Coronary artery (tissue), 2 donors: ENCODE measurements around the gene HMGN4.
A peak's percentile ranks its signal among the peaks of the same experiment; 100 is the strongest.
"Not testable (repeated sequence)": the region's sequence is repeated elsewhere in the genome, so short reads cannot be mapped to it uniquely, and the experiment has no call there.

ENCODE experiments used
- DNase-seq: peaks from one replicate; pipeline ENCODE4 v3.0.0-alpha.2; 2017; ENCODE audit warnings: low spot score
- H3K27ac ChIP-seq, 2 donors: fragments of 200-600 bp; sonication (generic); one replicate each; pipeline ENCODE4 v1.5.1; 2016 to 2019
- H3K4me3 ChIP-seq: fragments of 200-600 bp; sonication (generic); 2 replicates; pipeline ENCODE4 v1.5.1; 2016; ENCODE audit warnings: mild to moderate bottlenecking, moderate library complexity
- TF ChIP-seq, protein P1 (sequence below): fragments of 200-600 bp; sonication (generic); IDR thresholded peaks from one replicate; pipeline ENCODE4 v1.5.1; 2019; ENCODE audit warnings: antibody characterized with exemption

HMGN4 gene

DNA sequence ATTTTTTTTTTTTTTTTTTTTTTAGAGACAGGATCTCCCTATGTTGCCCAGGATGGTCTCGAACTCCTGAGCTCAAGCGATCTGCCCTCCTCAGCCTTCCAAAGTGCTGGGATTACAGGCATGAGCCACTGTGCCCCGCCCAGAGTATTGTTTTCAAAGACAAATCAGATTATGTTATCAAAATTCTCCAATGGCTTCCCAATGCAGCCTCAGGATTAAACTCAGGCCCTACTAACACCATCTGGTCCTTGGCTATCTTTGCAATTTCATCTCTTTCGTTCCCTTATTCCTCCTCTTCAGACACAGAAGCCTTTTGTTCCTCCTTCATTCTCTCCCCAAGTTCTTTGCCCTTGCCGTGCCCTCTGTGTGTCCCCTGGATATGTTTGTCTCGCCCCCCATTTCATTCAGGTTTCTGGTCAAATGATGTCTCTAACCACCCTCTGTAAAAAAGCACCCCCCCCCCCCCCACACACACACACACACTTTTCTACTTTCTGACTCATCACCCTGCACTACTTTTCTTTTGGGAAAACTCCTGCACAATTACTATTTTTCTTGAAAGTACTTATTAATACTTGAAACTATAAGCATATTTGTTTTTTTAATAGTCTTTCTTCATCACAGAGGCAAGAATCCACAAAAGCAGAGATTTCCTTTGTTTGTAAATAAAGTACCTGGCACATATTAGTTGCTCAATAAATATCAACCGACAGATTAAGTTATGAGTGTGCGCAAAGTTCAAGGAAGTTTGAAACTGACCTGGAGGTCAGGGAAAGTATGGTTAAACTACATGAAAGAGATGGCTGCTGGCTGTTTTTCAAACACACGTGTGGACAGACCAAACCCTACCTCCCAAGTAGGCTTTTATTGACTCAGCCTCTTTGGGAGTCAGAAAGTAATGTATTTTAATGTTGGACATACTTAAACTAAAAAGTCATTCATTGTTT is 21.4 kb upstream of the HMGN4 start:
- TF ChIP-seq, protein P1, sequence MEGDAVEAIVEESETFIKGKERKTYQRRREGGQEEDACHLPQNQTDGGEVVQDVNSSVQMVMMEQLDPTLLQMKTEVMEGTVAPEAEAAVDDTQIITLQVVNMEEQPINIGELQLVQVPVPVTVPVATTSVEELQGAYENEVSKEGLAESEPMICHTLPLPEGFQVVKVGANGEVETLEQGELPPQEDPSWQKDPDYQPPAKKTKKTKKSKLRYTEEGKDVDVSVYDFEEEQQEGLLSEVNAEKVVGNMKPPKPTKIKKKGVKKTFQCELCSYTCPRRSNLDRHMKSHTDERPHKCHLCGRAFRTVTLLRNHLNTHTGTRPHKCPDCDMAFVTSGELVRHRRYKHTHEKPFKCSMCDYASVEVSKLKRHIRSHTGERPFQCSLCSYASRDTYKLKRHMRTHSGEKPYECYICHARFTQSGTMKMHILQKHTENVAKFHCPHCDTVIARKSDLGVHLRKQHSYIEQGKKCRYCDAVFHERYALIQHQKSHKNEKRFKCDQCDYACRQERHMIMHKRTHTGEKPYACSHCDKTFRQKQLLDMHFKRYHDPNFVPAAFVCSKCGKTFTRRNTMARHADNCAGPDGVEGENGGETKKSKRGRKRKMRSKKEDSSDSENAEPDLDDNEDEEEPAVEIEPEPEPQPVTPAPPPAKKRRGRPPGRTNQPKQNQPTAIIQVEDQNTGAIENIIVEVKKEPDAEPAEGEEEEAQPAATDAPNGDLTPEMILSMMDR = no peak
- no peak overlapping the region for H3K4me3 ChIP-seq
- DNase-seq = no peak
- H3K27ac ChIP-seq = no peak overlapping the region

DNA sequence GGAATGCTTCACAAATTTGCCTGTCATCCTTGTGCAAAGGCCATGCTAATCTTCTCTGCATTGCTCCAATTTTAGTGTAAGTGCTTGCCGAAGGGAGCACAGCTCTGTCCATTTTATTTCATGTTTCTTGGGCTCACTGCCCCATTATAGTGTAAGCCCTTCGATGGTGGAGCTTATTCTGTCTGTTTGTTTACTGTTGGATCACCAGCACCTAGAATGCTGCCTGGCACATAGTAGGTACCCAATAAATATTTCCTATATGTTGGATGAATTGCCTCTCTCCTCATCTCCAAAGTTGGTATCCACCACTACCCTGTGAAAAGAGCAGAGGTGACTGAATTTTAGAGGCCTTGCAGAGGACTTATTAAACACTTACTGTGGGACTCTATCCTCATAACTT is 18.8 kb upstream of the HMGN4 start:
- Histone ChIP-seq H3K27ac (no peak overlapping the region), H3K4me3 (no peak overlapping the region)
- TF ChIP-seq, protein P1 = no peak
- DNase-seq = no peak

DNA sequence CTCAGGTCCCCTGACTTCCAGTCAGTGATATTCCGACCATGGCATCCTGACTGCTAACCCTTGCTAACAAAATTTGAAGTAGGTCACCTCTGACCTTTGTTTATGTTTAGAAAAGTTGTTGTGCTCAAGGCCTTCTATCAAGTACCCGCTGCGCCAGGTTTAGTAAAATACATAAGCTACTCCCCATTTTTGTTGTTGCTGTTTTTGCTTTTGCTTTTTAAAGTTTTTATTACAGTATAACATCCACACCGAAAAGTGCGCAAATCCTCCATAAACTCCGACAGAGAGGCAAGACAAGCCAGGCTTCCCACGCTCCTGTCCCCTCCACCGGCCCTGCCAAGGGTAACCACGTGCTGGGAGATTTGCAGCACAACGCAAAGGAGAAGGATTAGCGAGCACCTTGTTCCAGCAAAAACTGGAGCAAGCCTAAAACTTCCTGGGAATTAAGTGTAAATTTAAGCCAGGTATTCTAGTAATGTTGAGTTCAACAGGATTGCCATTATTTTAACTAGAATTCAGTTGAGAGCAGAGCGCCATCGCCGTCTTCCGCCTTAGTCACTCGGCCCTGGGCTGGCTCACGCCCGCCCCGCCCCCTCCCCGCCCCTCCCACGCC is 17.8 kb upstream of the HMGN4 start:
- DNase-seq = peak; percentile 80

DNA sequence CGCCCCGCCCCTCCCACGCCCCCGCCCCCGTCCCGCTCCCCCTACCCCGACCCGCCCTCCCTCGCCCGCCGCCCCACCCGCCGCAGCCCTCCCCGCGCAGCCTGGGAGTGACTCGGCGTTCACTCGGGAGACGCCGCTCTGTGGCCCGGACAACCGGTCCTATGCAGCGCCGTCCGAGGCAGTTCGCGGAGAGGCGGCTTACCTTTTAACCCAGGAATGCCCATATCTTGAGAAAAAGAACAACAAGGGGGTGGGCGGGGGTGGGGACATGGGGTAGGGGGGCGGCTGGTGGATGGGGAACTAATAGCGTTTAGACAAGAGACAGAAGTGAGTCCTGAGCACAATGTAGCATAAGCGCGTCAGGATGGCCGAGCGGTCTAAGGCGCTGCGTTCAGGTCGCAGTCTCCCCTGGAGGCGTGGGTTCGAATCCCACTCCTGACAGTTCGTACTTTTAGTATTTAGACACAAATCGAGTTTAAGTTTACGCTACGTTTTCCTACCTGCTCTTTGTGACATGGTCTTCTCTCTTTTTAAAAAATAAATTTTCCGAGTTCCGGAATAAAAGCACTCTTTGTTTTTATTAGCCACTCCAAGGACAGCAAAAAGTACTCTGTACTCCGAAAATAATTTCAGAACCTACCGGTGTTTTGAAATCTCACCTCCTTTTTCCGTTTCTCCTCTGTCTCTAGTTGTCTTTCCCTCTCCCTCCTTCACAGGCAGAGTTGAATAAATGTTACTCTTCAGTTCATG is 17.1 kb upstream of the HMGN4 start:
- TF ChIP-seq, protein P1 = no peak
- Histone ChIP-seq H3K27ac (peak overlapping the region; percentile 93 to 94), H3K4me3 (peak overlapping the region; percentile 71)
- peak; percentile 91 for DNase-seq

More for the DNA sequence above, 17.8 kb upstream of the HMGN4 start:
- H3K27ac ChIP-seq = peak overlapping the region; percentile 93 to 94
- TF ChIP-seq, protein P1 = no peak
- peak overlapping the region; percentile 71 for H3K4me3 ChIP-seq

DNA sequence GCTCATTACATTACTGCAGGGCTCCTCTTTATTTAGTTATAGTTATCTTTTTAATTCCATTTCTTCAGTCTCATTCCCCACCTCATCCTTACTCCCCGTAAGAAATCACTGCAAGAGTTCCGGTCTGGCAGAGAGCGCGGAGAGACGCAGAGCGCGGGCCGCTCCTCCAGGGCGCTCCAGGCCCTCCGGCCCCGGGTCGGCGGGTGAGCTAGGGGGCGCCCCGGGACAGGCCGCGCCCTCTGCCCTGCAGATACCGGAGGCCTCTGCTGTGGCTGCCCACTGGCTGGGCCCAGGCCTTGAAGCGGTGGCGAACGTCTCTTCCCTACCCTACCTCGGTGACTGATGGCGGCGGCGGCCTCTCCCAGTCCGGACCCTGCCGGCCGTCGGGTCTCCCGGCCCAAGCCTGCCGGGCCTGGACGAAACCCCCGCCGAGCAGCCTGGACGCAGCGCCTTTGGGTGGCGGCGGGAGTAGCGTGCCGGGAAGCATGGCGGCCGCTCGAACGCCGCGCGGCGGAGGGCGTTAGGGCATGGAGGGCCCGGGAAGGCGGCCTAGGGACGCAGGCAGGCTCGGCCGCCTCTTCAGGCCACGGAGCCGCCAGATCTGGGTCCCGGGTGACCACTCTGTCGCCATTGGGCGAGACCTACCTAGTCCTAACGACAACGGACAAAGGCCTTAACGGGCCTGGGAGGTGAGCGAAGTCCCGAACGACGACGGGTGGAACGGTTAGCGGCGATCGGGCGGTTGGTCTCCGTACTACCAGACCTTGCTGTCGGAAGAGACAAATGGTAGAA is 16.4 kb upstream of the HMGN4 start:
- Histone ChIP-seq H3K4me3 (peak overlapping the region; percentile 71), H3K27ac (peak overlapping the region; percentile 93 to 94)
- peak; percentile 86 for DNase-seq
- TF ChIP-seq, protein P1 = no peak

DNA sequence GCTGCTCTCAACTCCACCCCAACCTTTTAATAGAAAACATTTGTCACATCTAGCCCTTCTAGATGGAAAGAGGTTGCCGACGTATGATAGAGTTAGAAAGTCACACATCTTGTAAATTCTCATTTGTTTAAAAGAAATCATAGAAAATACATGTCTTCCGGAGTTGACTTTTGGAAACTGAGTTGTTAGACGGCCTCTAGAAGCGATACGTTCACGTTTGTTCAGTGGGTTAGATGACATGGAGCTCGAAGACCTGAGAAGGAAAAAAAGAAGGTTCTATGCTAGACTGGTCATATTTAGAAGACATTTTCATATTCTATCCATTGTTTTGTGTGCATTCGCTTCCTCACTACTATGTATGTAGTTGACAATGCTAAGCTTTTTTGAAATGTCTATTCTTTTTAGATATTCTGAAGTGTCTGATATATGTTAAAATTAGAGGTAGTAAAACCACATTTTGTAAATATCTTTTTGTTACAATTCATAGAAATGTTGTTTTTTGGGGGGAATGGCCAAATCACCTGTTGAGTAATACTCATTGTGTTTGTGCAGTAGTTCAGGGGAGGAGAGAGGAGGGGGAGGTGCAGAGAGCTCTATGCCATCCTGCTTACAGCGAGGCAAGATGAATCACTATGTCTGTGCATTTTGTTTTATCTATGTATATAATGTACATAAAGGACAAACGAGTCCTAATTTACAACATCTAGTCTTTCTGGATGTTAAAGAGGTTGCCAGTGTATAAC is 15.5 kb upstream of the HMGN4 start:
- peak overlapping the region; percentile 71 for H3K4me3 ChIP-seq
- H3K27ac ChIP-seq = peak overlapping the region; percentile 93 to 94
- not testable (repeated sequence) for DNase-seq

DNA sequence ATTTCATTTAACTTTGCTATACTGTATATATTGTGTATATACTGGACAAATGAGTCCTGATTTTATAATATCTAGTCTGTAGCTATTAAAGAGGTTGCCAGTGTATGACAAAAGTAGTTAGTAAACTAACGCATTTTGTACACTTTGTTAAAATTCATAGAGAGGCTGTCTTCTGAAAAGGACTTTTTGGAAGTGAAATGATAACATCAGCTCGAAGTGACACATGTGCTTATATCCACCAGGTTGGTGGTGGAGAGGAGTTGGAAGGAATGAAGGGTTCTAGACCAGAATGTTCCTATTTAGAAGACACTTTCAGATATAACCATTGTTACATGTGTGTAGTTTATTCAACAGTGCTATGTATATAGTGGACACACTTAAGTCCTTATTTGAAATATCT is 13.9 kb upstream of the HMGN4 start:
- not testable (repeated sequence) for H3K4me3 ChIP-seq, DNase-seq, H3K27ac ChIP-seq
